Effector memory CD8-positive, alpha-beta T cell (primary cell): Measurements from ENCODE around the gene GPR137.
"Not testable (repeated sequence)": the region's sequence is repeated elsewhere in the genome, so short reads cannot be mapped to it uniquely, and the experiment has no call there.

Source experiments
- ATAC-seq: fragments of 150-1000 bp; cut with Tn5 transposase; replicated peaks from 2 replicates; pipeline ENCODE4 v1.10.0; 2021; ENCODE audit warnings: mild to moderate bottlenecking, moderate library complexity
- DNase-seq, 3 experiments: peaks; one replicate each; pipeline ENCODE4 v3.0.0; 2021
- H3K27ac Mint-ChIP-seq, 2 donors: one replicate each; pipeline ENCODE4 v1.8.0; 2022; ENCODE audit warnings: mild to moderate bottlenecking in 2 of 2, mixed read lengths in 2 of 2, moderate library complexity in 2 of 2
- H3K27me3 Mint-ChIP-seq, 2 donors: one replicate each; pipeline ENCODE4 v1.8.0; 2022; ENCODE audit warnings: mixed read lengths in 2 of 2
- H3K36me3 Mint-ChIP-seq: one replicate; pipeline ENCODE4 v1.8.0; 2022; ENCODE audit warnings: mild to moderate bottlenecking, moderate library complexity, mixed read lengths; ENCODE audit not compliant: insufficient read depth
- H3K4me1 Mint-ChIP-seq, 2 donors: one replicate each; pipeline ENCODE4 v1.8.0; 2022; ENCODE audit warnings: low read depth in 2 of 2, mixed read lengths in 2 of 2
- H3K4me3 Mint-ChIP-seq, 2 donors: one replicate each; pipeline ENCODE4 v1.8.0; 2022; ENCODE audit warnings: mild to moderate bottlenecking in 2 of 2, mixed read lengths in 2 of 2, moderate library complexity in 2 of 2
- H3K9me3 Mint-ChIP-seq, 2 donors: one replicate each; pipeline ENCODE4 v1.8.0; 2022; ENCODE audit warnings: mixed read lengths in 2 of 2

Gene GPR137

GRCh38 chr11:64314146-64314804 is 28.6 kb downstream of the GPR137 start:
- ATAC-seq, result no peak
- no peak overlapping the region for H3K27ac Mint-ChIP-seq
- no peaks in the 10 kb centered on the region for H3K9me3 Mint-ChIP-seq
- H3K4me3 Mint-ChIP-seq, result no peak overlapping the region
- H3K36me3 Mint-ChIP-seq, result peaks cover 49% of the 10 kb centered on the region
- H3K4me1 Mint-ChIP-seq, result peaks cover 36% of the 10 kb centered on the region in 2 donors
- H3K27me3 Mint-ChIP-seq, result no peaks in the 10 kb centered on the region
- no peak for DNase-seq

- Mint-ChIP-seq H3K27me3 (no peaks in the 10 kb centered on the region), H3K36me3 (peaks cover 54% of the 10 kb centered on the region), H3K4me1 (peaks cover 39 to 42% of the 10 kb centered on the region in 2 donors), H3K9me3 (no peaks in the 10 kb centered on the region), H3K4me3 (no peak overlapping the region), H3K27ac (no peak overlapping the region)
- ATAC-seq (no peak), DNase-seq (no peak)
These were observed 29.3 kb downstream of the GPR137 start for GRCh38 chr11:64314805-64315561.

GRCh38 chr11:64315667-64316526 is 30.2 kb downstream of the GPR137 start:
- ATAC-seq, DNase-seq, H3K27me3 Mint-ChIP-seq, H3K9me3 Mint-ChIP-seq: not testable (repeated sequence)
- H3K4me1 Mint-ChIP-seq, result peaks cover 40% of the 10 kb centered on the region in 2 donors
- H3K27ac Mint-ChIP-seq, result peak overlapping the region; percentile 98 to 99
- peaks cover 52% of the 10 kb centered on the region for H3K36me3 Mint-ChIP-seq
- H3K4me3 Mint-ChIP-seq, result peak overlapping the region; percentile 88 to 94

- ATAC-seq, result peak; percentile 7
- Mint-ChIP-seq H3K4me1 (peaks cover 39 to 43% of the 10 kb centered on the region in 2 donors), H3K36me3 (peaks cover 53% of the 10 kb centered on the region), H3K27me3 (no peaks in the 10 kb centered on the region), H3K9me3 (no peaks in the 10 kb centered on the region), H3K4me3 (peak overlapping the region; percentile 88 to 94), H3K27ac (peak overlapping the region; percentile 98 to 99)
- peak; percentile 36 to 46 (median 43) for DNase-seq
These were observed 31.1 kb downstream of the GPR137 start for GRCh38 chr11:64316672-64317324.

- H3K27me3 Mint-ChIP-seq, result no peaks in the 10 kb centered on the region
- no peaks in the 10 kb centered on the region for H3K9me3 Mint-ChIP-seq
- H3K36me3 Mint-ChIP-seq, result peaks cover 53% of the 10 kb centered on the region
- ATAC-seq (peak; percentile 77), DNase-seq (peak; percentile 93 to 97 (median 94))
- H3K27ac Mint-ChIP-seq, result peak within 1 kb of the TSS; percentile 98 to 99
- peaks cover 38 to 42% of the 10 kb centered on the region in 2 donors for H3K4me1 Mint-ChIP-seq
- peak within 1 kb of the TSS; percentile 88 to 94 for H3K4me3 Mint-ChIP-seq
These were observed 31.8 kb downstream of the GPR137 start, which contains the start of gene TRMT112 for GRCh38 chr11:64317325-64317960. TSS of gene TRMT112 (minus strand) at chr11:64317559. CDS start at chr11:64317526, 33 bp downstream.

- Mint-ChIP-seq H3K4me3 (peak within 1 kb of the TSS; percentile 88 to 94), H3K27ac (peak within 1 kb of the TSS; percentile 98 to 99), H3K27me3 (no peaks in the 10 kb centered on the region), H3K4me1 (peaks cover 31 to 34% of the 10 kb centered on the region in 2 donors), H3K36me3 (peaks cover 53% of the 10 kb centered on the region), H3K9me3 (no peaks in the 10 kb centered on the region)
- DNase-seq (peak; percentile 90 to 95 (median 93)), ATAC-seq (peak; percentile 77)
These were observed 32.5 kb downstream of the GPR137 start, which contains the start of gene PRDX5 for GRCh38 chr11:64317961-64318765. TSS of gene PRDX5 (plus strand) at chr11:64318121. CDS start at chr11:64318216, 95 bp downstream.

GRCh38 chr11:64318766-64319761 is 33.4 kb downstream of the GPR137 start:
- Mint-ChIP-seq H3K4me3 (peak overlapping the region; percentile 88 to 94), H3K36me3 (peaks cover 56% of the 10 kb centered on the region), H3K4me1 (peaks cover 29 to 33% of the 10 kb centered on the region in 2 donors), H3K27ac (peak overlapping the region; percentile 98 to 99), H3K27me3 (no peaks in the 10 kb centered on the region), H3K9me3 (no peaks in the 10 kb centered on the region)
- DNase-seq (no peak), ATAC-seq (no peak)

GRCh38 chr11:64320556-64320955 is 34.9 kb downstream of the GPR137 start:
- no peak for ATAC-seq
- H3K4me1 Mint-ChIP-seq, result peaks cover 29 to 33% of the 10 kb centered on the region in 2 donors
- H3K36me3 Mint-ChIP-seq, result peaks cover 49% of the 10 kb centered on the region
- no peaks in the 10 kb centered on the region for H3K9me3 Mint-ChIP-seq
- H3K27me3 Mint-ChIP-seq, result no peaks in the 10 kb centered on the region
- H3K27ac Mint-ChIP-seq, result peak overlapping the region in 1 of 2 donors; percentile 33
- no peak for DNase-seq
- no peak overlapping the region for H3K4me3 Mint-ChIP-seq

- Mint-ChIP-seq H3K9me3 (no peaks in the 10 kb centered on the region), H3K27ac (peak overlapping the region in 1 of 2 donors; percentile 33), H3K4me1 (peaks cover 29 to 33% of the 10 kb centered on the region in 2 donors), H3K27me3 (no peaks in the 10 kb centered on the region), H3K4me3 (no peak overlapping the region), H3K36me3 (peaks cover 49% of the 10 kb centered on the region)
- DNase-seq (no peak), ATAC-seq (no peak)
These were observed 35.4 kb downstream of the GPR137 start for GRCh38 chr11:64321026-64321425.

GRCh38 chr11:64321533-64321932 is 35.9 kb downstream of the GPR137 start:
- Mint-ChIP-seq H3K4me1 (peaks cover 27 to 28% of the 10 kb centered on the region in 2 donors), H3K27me3 (no peaks in the 10 kb centered on the region), H3K9me3 (no peaks in the 10 kb centered on the region), H3K36me3 (peaks cover 45% of the 10 kb centered on the region), H3K27ac (no peak overlapping the region), H3K4me3 (no peak overlapping the region)
- DNase-seq (no peak), ATAC-seq (no peak)

GRCh38 chr11:64322925-64323260 is 37.2 kb downstream of the GPR137 start:
- H3K36me3 Mint-ChIP-seq, result peaks cover 31% of the 10 kb centered on the region
- H3K9me3 Mint-ChIP-seq, result no peaks in the 10 kb centered on the region
- H3K4me1 Mint-ChIP-seq, result peaks cover 17 to 18% of the 10 kb centered on the region in 2 donors
- no peak overlapping the region for H3K4me3 Mint-ChIP-seq
- no peaks in the 10 kb centered on the region for H3K27me3 Mint-ChIP-seq
- no peak for DNase-seq
- no peak overlapping the region for H3K27ac Mint-ChIP-seq
- no peak for ATAC-seq
